Liver (tissue), 9 donors: Measurements from ENCODE around the gene CUL3. TPM values are rescaled to one million over a fixed set of nuclear protein-coding genes. Genes with fewer than 3 reads are reported as not detected.

Source experiments
- DNase-seq: peaks from one replicate; pipeline ENCODE4 v3.0.0-alpha.2; 2017; ENCODE audit warnings: low spot score
- H3K27ac ChIP-seq, 2 donors: one replicate each; pipeline ENCODE4 v1.7.0; 2013; ENCODE audit warnings: inconsistent platforms in 2 of 2, low read length in 2 of 2, control low read depth in 1 of 2, low read depth in 1 of 2, mild to moderate bottlenecking in 1 of 2
- H3K27me3 ChIP-seq, 4 donors: one replicate each; pipeline versions ENCODE4 v1.6.1 to v1.7.0; 2013; ENCODE audit warnings: low read length in 3 of 4, inconsistent platforms in 1 of 4, mild to moderate bottlenecking in 1 of 4, moderate library complexity in 1 of 4; ENCODE audit not compliant: control insufficient read depth in 4 of 4, insufficient read depth in 4 of 4
- H3K36me3 ChIP-seq, 4 donors: one replicate each; pipeline versions ENCODE4 v1.6.1 to v1.7.0; 2013; ENCODE audit warnings: low read length in 3 of 4, mild to moderate bottlenecking in 3 of 4, low read depth in 1 of 4, moderate library complexity in 1 of 4; ENCODE audit not compliant: control insufficient read depth in 4 of 4, insufficient read depth in 3 of 4
- H3K4me1 ChIP-seq, 4 donors: one replicate each; pipeline versions ENCODE4 v1.6.1 to v1.7.0; 2013; ENCODE audit warnings: low read length in 3 of 4, mild to moderate bottlenecking in 3 of 4, moderate library complexity in 1 of 4; ENCODE audit not compliant: control insufficient read depth in 4 of 4, insufficient read depth in 4 of 4
- H3K4me3 ChIP-seq, 3 donors: one replicate each; pipeline versions ENCODE4 v1.6.1 to v1.7.0; 2013; ENCODE audit warnings: low read length in 3 of 3, control low read depth in 1 of 3, low read depth in 1 of 3, mild to moderate bottlenecking in 1 of 3
- H3K9ac ChIP-seq, 2 donors: one replicate each; pipeline ENCODE4 v1.7.0; 2013; ENCODE audit warnings: low read length in 2 of 2, mild to moderate bottlenecking in 2 of 2, moderate library complexity in 2 of 2, control low read depth in 1 of 2, low read depth in 1 of 2
- H3K9me3 ChIP-seq, 4 donors: one replicate each; pipeline versions ENCODE4 v1.6.1 to v1.7.0; 2013; ENCODE audit warnings: low read length in 3 of 4; ENCODE audit not compliant: control insufficient read depth in 4 of 4
- ATF3 ChIP-seq: IDR thresholded peaks from 2 replicates; pipeline ENCODE4 v1.6.1; 2016; ENCODE audit warnings: antibody characterized with exemption
- EGR1 ChIP-seq, 2 donors: IDR thresholded peaks; 2 replicates each; pipeline ENCODE4 v1.6.1; 2016 to 2018; ENCODE audit warnings: antibody characterized with exemption in 2 of 2, low read depth in 2 of 2
- FOXA1 ChIP-seq: IDR thresholded peaks from 2 replicates; pipeline ENCODE4 v1.6.1; 2016; ENCODE audit warnings: antibody characterized with exemption
- FOXA2 ChIP-seq: IDR thresholded peaks from 2 replicates; pipeline ENCODE4 v1.6.1; 2016; ENCODE audit warnings: antibody characterized with exemption
- GABPA ChIP-seq, 2 donors: IDR thresholded peaks in 1 of 2; conservative IDR thresholded peaks in 1 of 2; 2 replicates each; pipeline ENCODE4 v1.6.1; 2016; ENCODE audit warnings: antibody characterized with exemption in 2 of 2, mild to moderate bottlenecking in 1 of 2, moderate library complexity in 1 of 2
- HNF4A ChIP-seq, 2 donors: conservative IDR thresholded peaks; 2 replicates each; pipeline ENCODE4 v1.6.1; 2016; ENCODE audit warnings: antibody characterized with exemption in 2 of 2, mild to moderate bottlenecking in 2 of 2
- HNF4G ChIP-seq: IDR thresholded peaks from 2 replicates; pipeline ENCODE4 v1.6.1; 2016; ENCODE audit warnings: antibody characterized with exemption
- JUND ChIP-seq, 2 donors: IDR thresholded peaks; 2 replicates each; pipeline ENCODE4 v1.6.1; 2016; ENCODE audit warnings: antibody characterized with exemption in 2 of 2
- MAX ChIP-seq: IDR thresholded peaks from 2 replicates; pipeline ENCODE4 v1.6.1; 2016; ENCODE audit warnings: antibody characterized with exemption
- NR2F2 ChIP-seq: IDR thresholded peaks from 2 replicates; pipeline ENCODE4 v1.6.1; 2016; ENCODE audit warnings: antibody characterized with exemption
- RAD21 ChIP-seq, 2 donors: IDR thresholded peaks; 2 replicates each; pipeline ENCODE4 v1.6.1; 2016; ENCODE audit warnings: antibody characterized with exemption in 2 of 2, mild to moderate bottlenecking in 2 of 2
- REST ChIP-seq: IDR thresholded peaks from 2 replicates; pipeline ENCODE4 v1.6.1; 2016; ENCODE audit warnings: antibody characterized with exemption, mild to moderate bottlenecking
- RXRA ChIP-seq, 2 donors: IDR thresholded peaks; 2 replicates each; pipeline ENCODE4 v1.6.1; 2017 to 2018; ENCODE audit warnings: antibody characterized with exemption in 2 of 2, mild to moderate bottlenecking in 1 of 2
- SP1 ChIP-seq: IDR thresholded peaks from 2 replicates; pipeline ENCODE4 v1.6.1; 2018; ENCODE audit warnings: antibody characterized with exemption, mild to moderate bottlenecking
- TAF1 ChIP-seq: conservative IDR thresholded peaks from 2 replicates; pipeline ENCODE4 v1.6.1; 2016; ENCODE audit warnings: antibody characterized with exemption, mild to moderate bottlenecking
- YY1 ChIP-seq: IDR thresholded peaks from 2 replicates; pipeline ENCODE4 v1.6.1; 2016; ENCODE audit warnings: antibody characterized with exemption, mild to moderate bottlenecking
- WGBS: extraction: QIAGEN DNeasy Blood & Tissue Kit; methylation state at CpG from one replicate; pipeline ENCODE4 v1.1.7; 2013; 5-methylcytosine and 5-hydroxymethylcytosine counted together
- polyA plus RNA-seq, 2 donors: library from polyadenylated mRNA; stranded (reverse) in 1 of 2; unstranded in 1 of 2; fragments of 200-250 nt in 1 of 2; fragments of >200 nt in 1 of 2; fragmentation: Nextera tagmentation in 1 of 2; extraction: Ambion mirVana in 1 of 2; gene quantifications; one replicate each; pipeline versions ENCODE4 v1.2.1 to v1.2.3, GENCODE V29; 2013 to 2015
- total RNA-seq, 2 donors: library from RNA; depleted of rRNA; stranded (reverse); fragments of >200 nt; gene quantifications; one replicate each; pipeline ENCODE4 v1.2.3, GENCODE V29; 2014
- TF ChIP-seq, protein P1 (sequence below): IDR thresholded peaks from 2 replicates; pipeline ENCODE4 v1.6.1; 2016; ENCODE audit warnings: antibody characterized with exemption
- donor health status: healthy.
- donor health status: healthy.
- donor health status: healthy.
- donor health status: healthy.
- donor health status: healthy.

Gene CUL3
- total and polyA plus RNA-seq, 4 donors = 24.7 to 48.9 (median 33.1) TPM

GRCh38 chr2:224461391-224461790, 123.8 kb downstream of the CUL3 start:
- no peaks in the 10 kb centered on the region for H3K36me3 ChIP-seq
- H3K9me3 ChIP-seq = no peaks in the 10 kb centered on the region
- no peak overlapping the region for H3K4me3 ChIP-seq
- H3K27me3 ChIP-seq = no peaks in the 10 kb centered on the region
- TF ChIP-seq FOXA1 = no peak
- TF ChIP-seq HNF4A (conservative IDR thresholded peaks at IDR 0.05) = no peak
- TF ChIP-seq SP1 = no peak
- no peak for TF ChIP-seq TAF1
- TF ChIP-seq EGR1 (IDR thresholded peaks at IDR 0.05; ENCODE audit: low read depth in 2 of 2) = no peak
- TF ChIP-seq REST = no peak
- TF ChIP-seq MAX = no peak
- TF ChIP-seq, protein P1, sequence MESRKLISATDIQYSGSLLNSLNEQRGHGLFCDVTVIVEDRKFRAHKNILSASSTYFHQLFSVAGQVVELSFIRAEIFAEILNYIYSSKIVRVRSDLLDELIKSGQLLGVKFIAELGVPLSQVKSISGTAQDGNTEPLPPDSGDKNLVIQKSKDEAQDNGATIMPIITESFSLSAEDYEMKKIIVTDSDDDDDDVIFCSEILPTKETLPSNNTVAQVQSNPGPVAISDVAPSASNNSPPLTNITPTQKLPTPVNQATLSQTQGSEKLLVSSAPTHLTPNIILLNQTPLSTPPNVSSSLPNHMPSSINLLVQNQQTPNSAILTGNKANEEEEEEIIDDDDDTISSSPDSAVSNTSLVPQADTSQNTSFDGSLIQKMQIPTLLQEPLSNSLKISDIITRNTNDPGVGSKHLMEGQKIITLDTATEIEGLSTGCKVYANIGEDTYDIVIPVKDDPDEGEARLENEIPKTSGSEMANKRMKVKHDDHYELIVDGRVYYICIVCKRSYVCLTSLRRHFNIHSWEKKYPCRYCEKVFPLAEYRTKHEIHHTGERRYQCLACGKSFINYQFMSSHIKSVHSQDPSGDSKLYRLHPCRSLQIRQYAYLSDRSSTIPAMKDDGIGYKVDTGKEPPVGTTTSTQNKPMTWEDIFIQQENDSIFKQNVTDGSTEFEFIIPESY = no peak
- no peak for TF ChIP-seq ATF3
- TF ChIP-seq NR2F2 = no peak
- TF ChIP-seq RXRA (IDR thresholded peaks at IDR 0.05) = no peak
- TF ChIP-seq HNF4G = no peak
- no peak for TF ChIP-seq FOXA2
- no peak for TF ChIP-seq YY1
- no peak for TF ChIP-seq GABPA (IDR thresholded peaks at IDR 0.05 in 1 of 2, conservative IDR thresholded peaks at IDR 0.05 in 1 of 2)
- no peak for TF ChIP-seq JUND (IDR thresholded peaks at IDR 0.05)
- no peak for TF ChIP-seq RAD21 (IDR thresholded peaks at IDR 0.05)
- no peak overlapping the region for H3K9ac ChIP-seq
- no peak overlapping the region for H3K27ac ChIP-seq
- no peak for DNase-seq
- WGBS = 89% methylated on average over 1 of the region's 1 CpG
- H3K4me1 ChIP-seq = no peaks in the 10 kb centered on the region

DNA sequence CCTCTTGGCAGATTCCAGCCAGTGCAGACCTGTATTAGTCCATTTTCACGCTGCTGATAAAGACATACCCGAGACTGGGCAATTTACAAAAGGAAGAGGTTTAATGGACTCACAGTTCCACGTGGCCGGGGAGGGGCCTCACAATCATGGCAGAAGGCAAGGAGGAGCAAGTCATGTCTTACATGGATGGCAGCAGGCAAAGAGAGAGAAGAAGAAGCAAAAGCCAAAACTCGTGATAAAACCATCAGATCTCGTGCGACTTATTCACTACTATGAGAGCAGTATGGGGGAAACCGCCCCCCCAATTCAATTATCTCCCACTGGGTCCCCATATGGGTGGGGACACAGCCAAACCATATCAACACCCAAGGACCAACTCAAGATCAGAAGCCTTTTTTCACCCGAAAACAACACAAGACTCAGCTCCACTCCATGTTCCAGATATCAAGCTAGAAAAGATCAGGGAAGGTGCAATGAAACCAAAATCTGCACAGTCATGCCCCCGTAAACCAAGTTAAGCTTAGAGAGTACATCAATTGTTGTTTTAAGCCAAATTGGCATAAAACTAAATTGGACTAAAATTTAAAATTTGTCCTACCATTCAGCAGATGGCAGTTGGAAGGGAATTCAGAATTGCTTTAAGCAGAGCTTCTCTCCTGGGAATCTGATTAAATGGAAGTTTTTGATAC, 127.6 kb downstream of the CUL3 start:
- WGBS = 89% methylated on average over 10 of the region's 10 CpGs

More for the DNA sequence above, 127.6 kb downstream of the CUL3 start:
- Histone ChIP-seq H3K4me1 (peaks cover 0 to 4% (median 1%) of the 10 kb centered on the region in 4 donors), H3K27ac (no peak overlapping the region), H3K4me3 (no peak overlapping the region), H3K27me3 (no peaks in the 10 kb centered on the region), H3K36me3 (no peaks in the 10 kb centered on the region), H3K9ac (no peak overlapping the region), H3K9me3 (no peaks in the 10 kb centered on the region)
- TF ChIP-seq RXRA (IDR thresholded peaks at IDR 0.05) = no peak
- no peak for TF ChIP-seq ATF3
- no peak for TF ChIP-seq NR2F2
- TF ChIP-seq JUND (IDR thresholded peaks at IDR 0.05) = no peak
- no peak for TF ChIP-seq RAD21 (IDR thresholded peaks at IDR 0.05)
- DNase-seq = no peak
